Bronchial epithelial cell (primary cell): ENCODE data around the gene SMURF2. TPM values are rescaled to one million over a fixed set of nuclear protein-coding genes. Genes with fewer than 3 reads are reported as not detected.
A peak's percentile ranks its signal among the peaks of the same experiment; 100 is the strongest.

Experiments used
- DNase-seq: peaks from one replicate; pipeline ENCODE4 v3.0.0-alpha.2; 2010; ENCODE audit warnings: low read depth
- FAIRE-seq: peaks from 2 replicates; lab custom pipeline; 2011; peaks lifted over from hg19 to GRCh38; lab: Jason Lieb, UNC
- H3K27me3 ChIP-seq: 2 replicates; pipeline ENCODE4 v1.5.1; 2011; ENCODE audit warnings: low read length; ENCODE audit not compliant: control insufficient read depth, insufficient read depth
- H3K36me3 ChIP-seq: 2 replicates; pipeline ENCODE4 v1.5.1; 2011; ENCODE audit warnings: low read length; ENCODE audit not compliant: control insufficient read depth, insufficient read depth
- H3K4me3 ChIP-seq: 2 replicates; pipeline ENCODE4 v1.5.1; 2011; ENCODE audit warnings: mild to moderate bottlenecking, low read depth, low read length, control low read depth
- total RNA-seq: library from RNA; depleted of rRNA; stranded (reverse); fragments of >200 nt; gene quantifications from 2 replicates; pipeline ENCODE4 v1.2.1, GENCODE V29; 2014
- TF ChIP-seq, protein P1 (sequence below): IDR thresholded peaks from 2 replicates; pipeline ENCODE4 v1.5.1; 2011; ENCODE audit warnings: mild to moderate bottlenecking, moderate library complexity, low read length, control low read depth, inconsistent platforms; ENCODE audit not compliant: insufficient read depth, severe bottlenecking

The SMURF2 gene
- total RNA-seq, 1 donor from 2014 or later = 52.4 TPM

DNA sequence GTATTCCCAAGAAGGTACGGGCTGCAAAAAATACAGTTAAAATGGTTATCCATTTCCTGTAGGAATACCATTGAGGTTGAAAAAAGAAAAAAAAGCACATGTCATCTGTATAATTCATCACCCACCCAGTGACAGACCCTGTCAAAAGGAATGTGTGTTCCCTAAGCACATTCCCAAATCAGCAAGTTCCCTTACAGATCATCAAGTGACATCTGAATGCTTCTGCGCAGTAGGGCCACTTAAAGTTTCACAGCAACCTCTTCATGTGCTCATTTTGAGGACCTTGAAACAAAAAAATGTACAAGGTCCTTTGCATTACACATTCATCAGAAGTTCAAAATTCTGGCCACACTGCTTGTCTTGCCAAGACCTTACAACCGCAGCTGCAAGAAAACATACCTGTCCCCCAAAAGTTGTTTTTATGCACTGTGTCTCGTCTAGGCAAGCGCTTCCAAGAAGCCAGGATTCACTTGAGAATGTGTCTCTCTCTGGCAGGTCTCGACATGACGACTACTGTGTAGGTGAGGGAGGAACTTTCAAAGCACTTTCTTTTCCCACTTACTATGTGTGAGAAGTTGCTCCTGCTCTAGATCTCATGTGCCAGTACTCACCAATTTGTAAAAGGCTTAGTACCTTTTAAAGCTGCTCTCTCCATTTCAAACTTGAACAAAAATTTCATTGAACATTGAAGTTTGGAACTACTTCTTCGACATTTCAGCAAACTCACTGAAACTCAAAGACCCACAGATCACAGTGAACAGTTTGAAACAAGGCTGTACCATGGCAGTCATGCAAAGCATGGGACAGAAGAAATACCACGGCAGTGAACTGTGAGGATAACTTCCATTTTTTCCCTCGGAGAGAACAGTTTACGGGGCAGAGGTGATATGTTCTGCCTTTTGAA, 161.0 kb downstream of the SMURF2 start:
- H3K4me3 ChIP-seq = no peak overlapping the region
- H3K27me3 ChIP-seq = no peaks in the 10 kb centered on the region
- peaks cover 30% of the 10 kb centered on the region for H3K36me3 ChIP-seq
- FAIRE-seq (no peak), DNase-seq (no peak)
- TF ChIP-seq, protein P1, sequence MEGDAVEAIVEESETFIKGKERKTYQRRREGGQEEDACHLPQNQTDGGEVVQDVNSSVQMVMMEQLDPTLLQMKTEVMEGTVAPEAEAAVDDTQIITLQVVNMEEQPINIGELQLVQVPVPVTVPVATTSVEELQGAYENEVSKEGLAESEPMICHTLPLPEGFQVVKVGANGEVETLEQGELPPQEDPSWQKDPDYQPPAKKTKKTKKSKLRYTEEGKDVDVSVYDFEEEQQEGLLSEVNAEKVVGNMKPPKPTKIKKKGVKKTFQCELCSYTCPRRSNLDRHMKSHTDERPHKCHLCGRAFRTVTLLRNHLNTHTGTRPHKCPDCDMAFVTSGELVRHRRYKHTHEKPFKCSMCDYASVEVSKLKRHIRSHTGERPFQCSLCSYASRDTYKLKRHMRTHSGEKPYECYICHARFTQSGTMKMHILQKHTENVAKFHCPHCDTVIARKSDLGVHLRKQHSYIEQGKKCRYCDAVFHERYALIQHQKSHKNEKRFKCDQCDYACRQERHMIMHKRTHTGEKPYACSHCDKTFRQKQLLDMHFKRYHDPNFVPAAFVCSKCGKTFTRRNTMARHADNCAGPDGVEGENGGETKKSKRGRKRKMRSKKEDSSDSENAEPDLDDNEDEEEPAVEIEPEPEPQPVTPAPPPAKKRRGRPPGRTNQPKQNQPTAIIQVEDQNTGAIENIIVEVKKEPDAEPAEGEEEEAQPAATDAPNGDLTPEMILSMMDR = no peak

GRCh38 chr17:64500487-64500859, 161.6 kb downstream of the SMURF2 start:
- no peak for DNase-seq

GRCh38 chr17:64499805-64500486, 162.2 kb downstream of the SMURF2 start:
- Histone ChIP-seq H3K27me3 (no peaks in the 10 kb centered on the region), H3K4me3 (no peak overlapping the region), H3K36me3 (peaks cover 30% of the 10 kb centered on the region)
- no peak for FAIRE-seq
- DNase-seq = peak; percentile 49
- TF ChIP-seq, protein P1 = no peak

More at GRCh38 chr17:64500487-64500859, 161.6 kb downstream of the SMURF2 start:
- TF ChIP-seq, protein P1 = no peak
- H3K4me3 ChIP-seq = no peak overlapping the region
- no peaks in the 10 kb centered on the region for H3K27me3 ChIP-seq
- no peak for FAIRE-seq
- peaks cover 30% of the 10 kb centered on the region for H3K36me3 ChIP-seq

- peaks cover 27% of the 10 kb centered on the region for H3K36me3 ChIP-seq
These were observed 163.6 kb downstream of the SMURF2 start for GRCh38 chr17:64498308-64499203.

DNA sequence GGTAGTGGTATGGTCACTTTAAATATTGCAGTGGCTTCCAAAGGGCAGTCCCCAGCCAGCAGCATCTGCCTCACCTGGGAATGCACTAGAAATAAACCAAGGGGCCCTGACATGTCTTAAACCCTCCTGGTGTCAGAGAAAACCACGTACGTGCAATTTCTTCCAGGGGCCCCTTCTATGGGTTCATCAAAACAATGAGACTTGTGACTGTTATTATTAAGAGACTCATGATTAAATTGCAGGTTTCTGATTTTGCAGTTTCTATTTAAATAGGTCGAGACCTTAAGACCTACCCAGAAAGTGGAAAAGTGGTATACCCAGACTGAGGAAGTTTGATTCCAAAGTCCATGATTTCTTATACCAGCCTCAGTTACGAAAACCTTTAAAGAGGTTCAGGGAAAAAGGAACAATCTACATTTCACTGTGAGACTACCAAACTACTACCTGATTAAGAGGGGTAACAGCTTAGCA, 164.5 kb downstream of the SMURF2 start:
- FAIRE-seq (no peak), DNase-seq (no peak)
- TF ChIP-seq, protein P1 = no peak
- Histone ChIP-seq H3K27me3 (no peaks in the 10 kb centered on the region), H3K36me3 (peaks cover 18% of the 10 kb centered on the region), H3K4me3 (peak overlapping the region; percentile 88)

More at GRCh38 chr17:64498308-64499203, 163.6 kb downstream of the SMURF2 start:
- no peak for FAIRE-seq
- DNase-seq = no peak
- TF ChIP-seq, protein P1 = no peak
- Histone ChIP-seq H3K4me3 (no peak overlapping the region), H3K27me3 (no peaks in the 10 kb centered on the region)
